M059J (cell line): ENCODE measurements around the gene HOXB3. TPM values are rescaled to one million over a fixed set of nuclear protein-coding genes. Genes with fewer than 3 reads are reported as not detected.

ENCODE experiments used
- DNase-seq: peaks from one replicate; pipeline ENCODE4 v3.0.0-alpha.2; 2012; ENCODE audit warnings: low read depth
- total RNA-seq: library from RNA; depleted of rRNA; stranded (reverse); fragments of >200 nt; shearing (Covaris generic); gene quantifications from 2 replicates; pipeline ENCODE4 v1.2.3, GENCODE V29; 2014

HOXB3 gene
- total RNA-seq, 1 experiment from 2014 or later, result 15.4 TPM

- peak; percentile 71 for DNase-seq
Observed at GRCh38 chr17:48625495-48626244, 35.6 kb upstream of the HOXB3 start.

DNA sequence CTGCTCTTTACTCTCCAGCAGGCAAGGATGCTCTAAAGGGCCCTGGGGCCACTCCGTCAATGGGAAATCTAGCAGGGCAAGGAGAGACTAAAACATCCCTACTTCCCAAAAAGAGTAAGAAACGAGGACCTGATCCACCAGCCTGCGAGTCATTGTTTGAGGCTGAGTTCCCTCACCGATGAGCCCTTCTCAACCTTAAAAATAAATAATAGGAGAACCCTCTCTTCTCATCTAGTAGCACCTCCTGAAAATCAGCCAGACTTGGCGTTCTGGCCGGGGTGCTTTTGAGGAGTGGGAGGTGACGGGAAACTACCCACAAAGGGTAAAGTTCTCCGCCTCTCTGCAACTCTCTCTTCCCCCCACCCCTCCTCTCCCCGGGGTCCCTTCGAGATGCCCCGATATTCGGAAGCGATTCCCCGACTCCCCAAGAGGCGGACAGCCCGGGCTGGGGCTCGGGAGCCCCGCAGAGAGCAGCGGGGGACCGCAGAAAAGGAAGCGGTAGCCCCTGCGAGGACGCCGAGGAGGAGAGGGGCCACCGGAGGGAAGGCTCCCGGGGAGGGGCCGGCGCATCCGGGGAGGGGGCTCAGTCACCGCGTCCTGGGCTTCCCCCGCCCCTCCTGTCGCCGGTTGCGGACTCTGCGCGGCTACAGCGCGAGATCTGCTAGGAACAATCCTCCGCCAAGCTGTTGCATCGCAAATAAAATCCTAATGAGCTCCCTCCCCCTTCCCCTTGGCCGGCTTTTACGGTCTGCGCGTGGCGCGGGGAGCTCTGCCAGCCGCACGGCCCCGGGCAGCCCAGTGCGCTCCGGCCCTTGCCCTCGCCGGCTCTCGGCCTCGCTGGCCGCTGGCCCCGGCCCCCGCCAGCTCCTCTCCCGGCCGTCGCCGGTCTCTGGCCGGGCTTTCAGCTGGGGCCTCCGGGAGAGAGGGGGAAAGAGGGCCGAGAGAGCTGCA lies 34.8 kb upstream of the HOXB3 start:
- peak; percentile 56 for DNase-seq

GRCh38 chr17:48624118-48624517 lies 34.1 kb upstream of the HOXB3 start:
- no peak for DNase-seq

DNA sequence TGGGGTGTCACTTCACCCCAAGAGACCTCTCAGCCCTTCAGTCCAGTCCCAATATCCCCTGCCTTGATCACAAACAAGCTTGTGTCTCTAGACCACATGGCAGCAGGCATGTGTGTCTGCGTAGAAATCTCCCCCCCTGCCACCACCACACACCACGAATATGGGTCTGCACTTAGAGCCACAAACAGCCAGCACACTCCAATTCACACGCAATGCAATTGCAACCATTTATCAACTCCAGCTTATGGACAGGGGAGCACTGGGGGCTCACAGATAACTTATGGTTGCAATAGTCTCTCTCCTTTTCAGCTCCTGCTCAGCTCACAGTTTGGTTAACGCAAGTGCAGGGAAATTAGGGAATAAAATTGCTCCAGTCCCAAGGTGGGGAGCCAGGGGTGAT lies 33.5 kb upstream of the HOXB3 start:
- DNase-seq, result no peak

DNA sequence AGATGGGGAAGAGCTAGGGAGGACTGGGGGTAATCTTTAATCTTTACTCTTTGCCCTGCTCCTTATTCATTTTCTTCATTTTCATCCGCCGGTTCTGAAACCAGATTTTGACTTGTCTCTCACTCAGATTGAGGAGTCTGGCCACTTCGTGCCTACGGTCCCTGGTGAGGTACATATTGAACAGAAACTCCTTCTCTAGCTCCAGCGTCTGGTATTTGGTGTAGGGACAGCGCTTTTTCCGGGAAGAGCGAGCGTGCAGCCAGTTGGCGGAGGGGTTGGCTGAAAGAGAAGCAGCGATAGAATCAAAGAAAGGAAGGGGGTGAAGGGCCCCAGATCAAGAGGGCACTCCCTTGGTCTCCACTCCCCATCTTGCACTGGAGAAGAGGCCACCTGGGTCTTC lies 32.8 kb upstream of the HOXB3 start:
- no peak for DNase-seq

- no peak for DNase-seq
Observed at GRCh38 chr17:48621410-48622392, 31.7 kb upstream of the HOXB3 start.

- DNase-seq, result peak; percentile 12
Observed at GRCh38 chr17:48620461-48621139, 30.6 kb upstream of the HOXB3 start.

- DNase-seq, result no peak
Observed at GRCh38 chr17:48619826-48620449, 29.9 kb upstream of the HOXB3 start.

DNA sequence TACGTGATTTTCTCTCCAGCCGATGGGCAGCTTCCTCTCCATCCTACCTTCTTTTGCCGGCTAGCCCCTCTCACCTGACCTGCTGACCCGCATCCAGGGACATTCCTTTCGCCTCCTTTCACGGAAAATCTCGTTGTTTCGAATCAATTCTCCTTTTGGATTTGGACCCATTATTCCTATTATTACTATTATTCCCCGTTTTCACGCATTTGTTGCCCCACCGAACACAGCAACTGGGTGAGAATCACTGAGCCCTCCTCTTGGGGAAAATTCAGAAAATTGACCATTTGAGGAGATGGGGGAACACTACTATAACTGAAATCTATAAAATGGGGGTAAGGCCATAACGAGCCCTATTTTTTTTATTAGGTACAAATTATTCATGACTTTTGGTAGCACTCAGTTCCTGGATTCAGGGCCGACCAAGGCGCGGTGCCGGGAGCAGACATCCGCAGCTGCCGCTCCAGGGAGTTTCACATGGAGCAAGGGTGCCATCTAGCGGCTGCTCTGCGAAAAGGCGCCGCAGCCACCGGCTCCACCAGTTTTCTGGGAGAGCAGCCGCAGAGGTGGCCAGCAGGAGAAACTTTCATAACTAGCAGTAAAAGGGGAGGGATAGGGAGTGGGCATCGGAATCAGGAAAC lies 28.3 kb upstream of the HOXB3 start:
- peak; percentile 83 for DNase-seq

GRCh38 chr17:48617471-48618255 lies 27.6 kb upstream of the HOXB3 start:
- peak; percentile 24 for DNase-seq

GRCh38 chr17:48616717-48617470 lies 26.9 kb upstream of the HOXB3 start:
- DNase-seq, result no peak

- DNase-seq, result no peak
Observed at GRCh38 chr17:48615963-48616716, 26.1 kb upstream of the HOXB3 start.

DNA sequence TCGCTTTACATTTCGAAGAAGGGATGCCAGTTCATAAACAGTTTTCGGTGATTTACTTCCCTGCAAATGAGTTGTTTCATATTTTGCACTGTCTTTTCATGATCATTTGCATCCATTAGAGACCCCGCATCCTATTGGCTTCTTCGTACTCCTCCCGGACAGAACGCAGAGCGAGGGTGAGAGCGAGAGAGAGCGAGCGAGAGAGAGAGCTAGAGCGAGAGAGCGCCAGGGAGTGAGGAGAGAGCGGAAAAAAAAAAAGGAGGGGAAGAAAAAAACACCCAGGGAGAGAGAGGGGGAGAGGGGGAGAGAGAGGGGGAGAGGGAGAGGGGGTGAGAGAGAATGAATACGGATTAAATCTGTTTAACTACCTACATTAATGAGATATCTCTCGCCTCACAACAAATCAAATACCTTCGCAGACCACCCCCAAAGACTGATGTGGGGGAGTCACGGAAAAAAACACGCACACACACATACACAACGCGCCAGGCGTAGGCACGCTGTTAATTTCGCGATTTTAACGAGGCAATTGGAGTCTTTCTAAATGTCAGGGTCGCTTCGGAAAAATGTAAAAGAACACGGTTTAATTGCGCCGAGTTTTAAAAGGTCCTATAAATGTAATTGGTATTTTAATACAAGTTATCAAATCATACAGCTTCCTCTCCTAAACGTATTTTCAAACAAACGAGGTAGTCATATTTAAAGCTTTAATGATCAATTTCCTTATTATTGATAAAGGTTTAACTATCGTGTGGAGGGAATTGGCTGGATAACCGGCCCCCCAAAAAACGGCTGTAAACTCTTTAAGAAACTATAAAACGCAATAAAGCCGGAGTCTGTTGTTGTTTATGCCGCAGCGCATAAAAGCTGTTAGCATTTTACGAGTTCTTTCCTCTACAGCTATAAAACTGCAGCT lies 25.3 kb upstream of the HOXB3 start, which contains the start of gene HOXB8:
Gene HOXB8, minus strand, starts transcription at position 246 of the 916 bp plus-strand sequence. CDS start 588 bp downstream, outside the sequence.
- DNase-seq, result no peak

- peak; percentile 44 for DNase-seq
Observed at GRCh38 chr17:48613862-48614694, 24.0 kb upstream of the HOXB3 start.

DNA sequence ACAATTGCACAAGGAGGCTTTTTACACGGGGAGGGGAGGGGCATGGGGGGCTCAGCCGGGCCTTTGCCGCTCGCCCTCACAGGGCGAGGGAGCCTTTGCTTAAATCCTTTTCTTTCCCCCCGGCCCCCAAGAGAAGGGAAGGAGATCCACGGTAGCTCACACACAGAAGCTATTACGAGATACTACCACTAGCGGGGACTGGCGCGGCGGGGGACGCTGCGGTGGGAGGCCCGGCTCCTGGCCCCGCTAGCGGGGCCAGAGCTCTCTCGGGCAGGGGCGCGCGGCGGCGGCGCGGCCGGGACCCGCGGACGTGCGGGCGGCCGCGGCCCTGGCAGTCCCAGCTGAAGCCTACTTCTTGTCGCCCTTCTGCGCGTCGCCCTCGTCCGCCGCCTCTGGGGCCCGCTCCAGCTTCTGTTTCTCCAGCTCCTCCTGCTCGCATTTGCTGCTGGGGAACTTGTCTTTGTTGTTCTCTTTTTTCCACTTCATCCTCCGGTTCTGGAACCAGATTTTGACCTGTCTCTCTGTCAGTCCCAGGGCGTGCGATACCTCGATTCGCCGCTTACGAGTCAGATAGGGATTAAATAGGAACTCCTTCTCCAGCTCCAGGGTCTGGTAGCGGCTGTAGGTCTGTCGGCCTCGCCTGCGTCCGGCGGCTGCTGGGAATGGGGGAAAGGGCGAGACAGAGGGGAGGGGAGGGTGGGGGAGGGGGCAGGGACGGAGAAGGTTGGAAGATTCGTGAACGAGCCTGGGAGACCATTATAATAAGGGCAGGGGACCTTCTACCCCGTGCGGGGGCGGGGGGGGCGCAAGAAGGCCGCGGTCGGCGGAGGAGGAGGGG lies 23.0 kb upstream of the HOXB3 start:
- peak; percentile 63 for DNase-seq
